Loucy (cell line): ENCODE measurements around the gene FZD10.

Source experiments
- H2AFZ ChIP-seq: fragments of 200-600 bp; sonication (generic); 2 replicates; pipeline ENCODE4 v1.6.0; 2016; ENCODE audit warnings: antibody characterized with exemption, mild to moderate bottlenecking, low read length, moderate library complexity
- H3F3A ChIP-seq: fragments of 200-600 bp; 2 replicates; pipeline ENCODE4 v1.6.0; 2016; ENCODE audit warnings: antibody characterized with exemption, low read depth, mild to moderate bottlenecking
- H3K27me3 ChIP-seq: fragments of 200-600 bp; sonication (generic); 2 replicates; pipeline ENCODE4 v1.6.1; 2014; ENCODE audit warnings: low read length, mild to moderate bottlenecking; ENCODE audit not compliant: insufficient read depth, poor library complexity, severe bottlenecking
- H3K36me3 ChIP-seq: fragments of 200-600 bp; sonication (generic); 2 replicates; pipeline ENCODE4 v1.6.1; 2016; ENCODE audit warnings: low read length; ENCODE audit not compliant: insufficient read depth
- H3K4me1 ChIP-seq: fragments of 200-600 bp; sonication (generic); 2 replicates; pipeline ENCODE4 v1.5.1; 2014; ENCODE audit warnings: low read length, mild to moderate bottlenecking; ENCODE audit not compliant: insufficient read depth, poor library complexity, severe bottlenecking
- H3K4me2 ChIP-seq: fragments of 200-600 bp; sonication (generic); 2 replicates; pipeline ENCODE4 v1.6.0; 2014; ENCODE audit warnings: antibody characterized with exemption, low read length, low read depth, mild to moderate bottlenecking; ENCODE audit not compliant: poor library complexity, severe bottlenecking
- H3K4me3 ChIP-seq: fragments of 200-600 bp; sonication (generic); 2 replicates; pipeline ENCODE4 v1.5.1; 2014; ENCODE audit warnings: low read length, mild to moderate bottlenecking, mixed read lengths; ENCODE audit not compliant: poor library complexity, severe bottlenecking
- H3K79me2 ChIP-seq: fragments of 200-600 bp; sonication (generic); 2 replicates; pipeline ENCODE4 v1.6.1; 2014; ENCODE audit warnings: low read length; ENCODE audit not compliant: insufficient read depth
- H3K9ac ChIP-seq: fragments of 200-600 bp; sonication (generic); 2 replicates; pipeline ENCODE4 v1.6.0; 2014; ENCODE audit warnings: mild to moderate bottlenecking, low read depth, low read length, moderate library complexity; ENCODE audit not compliant: poor library complexity, severe bottlenecking
- H3K9me2 ChIP-seq: fragments of 200-600 bp; sonication (generic); replicated peaks from 2 replicates; pipeline ENCODE4 v1.6.1; 2016; ENCODE audit warnings: low read depth, low read length, mixed read lengths
- H3K9me3 ChIP-seq: fragments of 200-600 bp; sonication (generic); 2 replicates; pipeline ENCODE4 v1.6.1; 2014; ENCODE audit warnings: mild to moderate bottlenecking, antibody characterized with exemption, low read length, low read depth; ENCODE audit not compliant: insufficient read depth
- H4K20me1 ChIP-seq: fragments of 200-600 bp; sonication (generic); 2 replicates; pipeline ENCODE4 v1.6.0; 2014; ENCODE audit warnings: antibody characterized with exemption, low read length, mild to moderate bottlenecking; ENCODE audit not compliant: insufficient read depth, poor library complexity, severe bottlenecking
- EZH2phosphoT487 ChIP-seq: fragments of 200-600 bp; IDR thresholded peaks from 2 replicates; pipeline ENCODE4 v1.6.1; 2018; ENCODE audit warnings: antibody characterized with exemption, mild to moderate bottlenecking, moderate library complexity, borderline replicate concordance
- TF ChIP-seq, protein P1 (sequence below): fragments of 200-600 bp; sonication (generic); conservative IDR thresholded peaks from 2 replicates; pipeline ENCODE4 v1.5.1; 2014; ENCODE audit warnings: mild to moderate bottlenecking, antibody characterized with exemption, low read length

Gene FZD10

DNA sequence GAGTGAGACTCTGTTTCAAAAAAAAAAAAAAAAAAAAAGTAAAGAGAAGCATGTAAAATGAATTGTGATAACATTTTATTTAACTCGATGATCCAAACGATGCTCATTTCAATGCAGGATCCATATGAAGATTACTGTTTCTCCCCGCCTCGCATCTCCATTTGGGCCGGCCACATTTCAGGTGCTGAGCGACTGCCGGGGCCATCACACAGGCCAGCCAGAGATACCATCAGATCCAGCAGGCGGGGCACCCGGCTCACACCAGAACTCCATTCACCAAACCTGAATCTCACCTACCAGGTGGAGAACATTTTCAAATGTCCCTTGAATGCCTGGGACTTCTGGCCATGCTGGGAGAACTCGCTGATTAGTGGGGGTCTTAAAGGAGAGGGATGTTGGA lies 18.0 kb upstream of the FZD10 start:
- Histone ChIP-seq H3K27me3 (peaks cover 40% of the 10 kb centered on the region), H2AFZ (no peak overlapping the region), H3K9ac (no peak overlapping the region), H4K20me1 (no peaks in the 10 kb centered on the region), H3K9me2 (no peaks in the 10 kb centered on the region), H3F3A (no peaks in the 10 kb centered on the region), H3K4me1 (peaks cover 9% of the 10 kb centered on the region), H3K79me2 (no peaks in the 10 kb centered on the region), H3K4me3 (no peak overlapping the region), H3K36me3 (no peaks in the 10 kb centered on the region), H3K9me3 (no peaks in the 10 kb centered on the region), H3K4me2 (no peak overlapping the region)
- TF ChIP-seq EZH2phosphoT487, result no peak
- TF ChIP-seq, protein P1, sequence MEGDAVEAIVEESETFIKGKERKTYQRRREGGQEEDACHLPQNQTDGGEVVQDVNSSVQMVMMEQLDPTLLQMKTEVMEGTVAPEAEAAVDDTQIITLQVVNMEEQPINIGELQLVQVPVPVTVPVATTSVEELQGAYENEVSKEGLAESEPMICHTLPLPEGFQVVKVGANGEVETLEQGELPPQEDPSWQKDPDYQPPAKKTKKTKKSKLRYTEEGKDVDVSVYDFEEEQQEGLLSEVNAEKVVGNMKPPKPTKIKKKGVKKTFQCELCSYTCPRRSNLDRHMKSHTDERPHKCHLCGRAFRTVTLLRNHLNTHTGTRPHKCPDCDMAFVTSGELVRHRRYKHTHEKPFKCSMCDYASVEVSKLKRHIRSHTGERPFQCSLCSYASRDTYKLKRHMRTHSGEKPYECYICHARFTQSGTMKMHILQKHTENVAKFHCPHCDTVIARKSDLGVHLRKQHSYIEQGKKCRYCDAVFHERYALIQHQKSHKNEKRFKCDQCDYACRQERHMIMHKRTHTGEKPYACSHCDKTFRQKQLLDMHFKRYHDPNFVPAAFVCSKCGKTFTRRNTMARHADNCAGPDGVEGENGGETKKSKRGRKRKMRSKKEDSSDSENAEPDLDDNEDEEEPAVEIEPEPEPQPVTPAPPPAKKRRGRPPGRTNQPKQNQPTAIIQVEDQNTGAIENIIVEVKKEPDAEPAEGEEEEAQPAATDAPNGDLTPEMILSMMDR, result no peak

DNA sequence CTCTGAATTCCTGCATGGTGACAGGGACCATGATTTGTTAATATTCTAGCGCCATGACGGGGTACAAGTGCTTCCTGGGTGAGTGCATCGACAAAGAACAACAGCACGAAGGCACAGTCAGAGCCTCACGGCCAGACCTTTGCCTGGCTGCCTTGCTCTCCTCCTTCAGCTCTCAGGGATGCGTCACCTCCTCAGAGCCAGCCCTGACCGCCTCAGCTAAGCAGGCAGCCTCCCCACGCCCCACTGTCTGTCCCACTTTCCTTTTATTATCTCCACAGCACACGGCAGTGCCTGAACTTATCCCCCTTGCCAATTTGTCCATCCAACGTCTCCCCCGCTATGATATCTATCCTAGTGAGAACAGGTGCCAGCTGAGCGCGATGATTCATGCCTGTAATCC lies 16.5 kb upstream of the FZD10 start:
- Histone ChIP-seq H3K4me3 (no peak overlapping the region), H3K9me3 (no peaks in the 10 kb centered on the region), H3F3A (no peaks in the 10 kb centered on the region), H3K9ac (no peak overlapping the region), H3K4me2 (no peak overlapping the region), H2AFZ (no peak overlapping the region), H3K4me1 (peaks cover 9% of the 10 kb centered on the region), H3K27me3 (peaks cover 53% of the 10 kb centered on the region), H3K79me2 (no peaks in the 10 kb centered on the region), H4K20me1 (no peaks in the 10 kb centered on the region), H3K36me3 (no peaks in the 10 kb centered on the region), H3K9me2 (no peaks in the 10 kb centered on the region)
- no peak for TF ChIP-seq EZH2phosphoT487
- TF ChIP-seq, protein P1, result no peak

DNA sequence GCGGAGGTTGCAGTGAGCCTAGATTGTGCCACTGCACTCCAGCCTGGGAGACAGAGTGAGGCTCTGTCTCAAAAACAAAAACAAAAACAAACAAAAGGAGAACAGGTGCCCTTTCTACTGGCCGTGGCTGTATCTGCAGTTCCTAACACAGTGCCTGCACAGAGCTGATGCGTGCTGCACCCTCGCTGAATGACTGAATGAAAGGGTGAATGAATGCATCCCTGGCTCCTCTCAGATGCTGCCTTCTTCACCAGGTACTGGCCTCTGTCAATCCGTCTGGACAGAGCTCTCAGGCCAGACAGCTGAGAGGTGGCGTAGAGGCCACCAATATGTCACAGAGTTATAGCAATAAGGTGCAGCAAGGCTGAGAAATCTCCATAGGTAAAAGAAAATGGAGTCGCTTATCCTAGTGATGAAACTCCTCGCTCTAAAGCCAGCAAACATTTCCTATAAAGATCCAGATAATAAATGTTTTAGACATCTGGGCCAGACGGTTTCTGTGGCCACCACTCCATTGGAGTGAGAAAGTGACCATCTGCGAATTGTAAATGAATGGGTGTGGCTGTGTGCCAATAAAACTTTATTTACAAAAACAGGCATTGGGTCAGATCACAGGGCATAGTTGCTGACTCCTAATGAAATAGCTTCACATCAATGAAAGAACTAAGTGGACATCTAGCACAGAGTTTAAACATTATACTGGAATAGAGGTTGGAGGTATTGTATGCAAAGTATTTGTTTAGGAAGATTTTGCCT lies 15.9 kb upstream of the FZD10 start:
- Histone ChIP-seq H4K20me1 (no peaks in the 10 kb centered on the region), H3K36me3 (no peaks in the 10 kb centered on the region), H3K9ac (no peak overlapping the region), H3K27me3 (peaks cover 53% of the 10 kb centered on the region), H2AFZ (no peak overlapping the region), H3K4me3 (no peak overlapping the region), H3K9me3 (no peaks in the 10 kb centered on the region), H3K79me2 (no peaks in the 10 kb centered on the region), H3K4me2 (no peak overlapping the region), H3K4me1 (peaks cover 9% of the 10 kb centered on the region), H3K9me2 (no peaks in the 10 kb centered on the region), H3F3A (no peaks in the 10 kb centered on the region)
- TF ChIP-seq, protein P1, result no peak
- no peak for TF ChIP-seq EZH2phosphoT487
